ENCODE results near the gene PAM.
"Not testable (repeated sequence)": the region's sequence is repeated elsewhere in the genome, so short reads cannot be mapped to it uniquely, and the experiment has no call there.

Gene PAM

DNA sequence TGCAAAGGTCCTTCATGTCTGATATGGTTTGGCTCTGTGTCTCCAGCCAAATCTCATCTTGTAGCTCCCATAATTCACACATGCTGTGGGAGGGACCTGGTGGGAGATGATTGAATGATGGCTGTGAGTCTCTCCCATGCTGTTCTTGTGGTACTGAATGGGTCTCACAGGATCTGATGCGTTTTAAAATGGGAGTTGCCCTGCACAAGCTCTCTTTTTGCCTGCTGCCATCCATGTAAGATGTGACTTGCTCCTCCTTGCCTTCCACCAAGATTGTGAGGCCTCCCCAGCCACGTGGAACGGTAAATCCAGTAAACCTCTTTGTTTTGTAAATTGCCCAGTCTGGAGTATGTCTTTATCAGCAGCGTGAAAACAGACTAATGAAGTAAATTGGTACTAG lies 318.4 kb downstream of the PAM start:
- not testable (repeated sequence) for DNase-seq

DNA sequence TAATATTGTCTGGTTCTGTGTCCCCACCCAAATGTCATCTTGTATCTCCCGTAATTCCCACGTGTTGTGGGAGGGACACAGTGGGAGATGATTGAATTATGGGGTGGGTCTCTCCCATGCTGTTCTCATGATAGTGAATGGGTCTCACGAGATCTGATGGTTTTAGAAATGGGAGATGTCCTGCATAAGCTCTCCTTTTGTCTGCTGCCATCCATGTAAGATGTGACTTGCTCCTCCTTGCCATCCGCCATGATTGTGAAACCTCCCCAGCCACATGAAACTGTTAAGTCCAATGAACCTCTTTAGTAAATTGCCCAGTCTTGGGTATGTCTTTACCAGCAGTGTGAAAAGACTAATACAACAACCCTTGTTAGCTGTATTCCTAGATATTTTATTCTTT lies 320.3 kb downstream of the PAM start:
- no peak for DNase-seq

Data from fibroblast of skin of back (primary cell).